ENCODE results near the gene PRX. TPM values are rescaled to one million over a fixed set of nuclear protein-coding genes. Genes with fewer than 3 reads are reported as not detected.

PRX gene
- total and polyA plus RNA-seq, 12 donors: 1.7 to 3.8 (median 2.6) TPM

DNA sequence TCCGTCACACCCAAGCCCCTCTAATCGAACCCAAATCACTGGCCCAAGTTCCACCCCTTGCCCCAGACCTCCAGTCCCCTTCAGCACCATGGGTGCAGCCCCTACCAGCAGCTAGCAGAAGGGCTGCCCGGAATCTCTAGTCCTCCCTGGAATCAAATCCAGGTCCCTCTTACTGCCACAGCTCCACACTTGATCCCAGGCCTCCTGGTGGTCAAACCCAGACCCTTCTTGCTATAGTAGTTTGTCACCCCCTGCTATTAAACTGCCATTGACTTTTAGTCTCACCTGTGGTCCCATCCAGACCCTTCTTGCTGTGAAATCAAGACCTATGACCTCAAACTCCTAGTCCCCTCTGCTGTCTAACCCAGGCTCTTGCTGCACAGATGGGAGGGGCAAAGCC, 31.9 kb downstream of the PRX start:
- DNase-seq: no peak
- Histone ChIP-seq H3K4me3 (no peak overlapping the region), H3K27ac (no peak overlapping the region), H3K36me3 (peaks cover 0 to 37% (median 8%) of the 10 kb centered on the region in 9 donors), H3K4me1 (no peaks in the 10 kb centered on the region), H3K9me3 (no peaks in the 10 kb centered on the region), H3K27me3 (no peaks in the 10 kb centered on the region)
- WGBS, 2 donors: 71 to 73% methylated on average over 3 of the region's 3 CpGs
- TF ChIP-seq, protein P1, sequence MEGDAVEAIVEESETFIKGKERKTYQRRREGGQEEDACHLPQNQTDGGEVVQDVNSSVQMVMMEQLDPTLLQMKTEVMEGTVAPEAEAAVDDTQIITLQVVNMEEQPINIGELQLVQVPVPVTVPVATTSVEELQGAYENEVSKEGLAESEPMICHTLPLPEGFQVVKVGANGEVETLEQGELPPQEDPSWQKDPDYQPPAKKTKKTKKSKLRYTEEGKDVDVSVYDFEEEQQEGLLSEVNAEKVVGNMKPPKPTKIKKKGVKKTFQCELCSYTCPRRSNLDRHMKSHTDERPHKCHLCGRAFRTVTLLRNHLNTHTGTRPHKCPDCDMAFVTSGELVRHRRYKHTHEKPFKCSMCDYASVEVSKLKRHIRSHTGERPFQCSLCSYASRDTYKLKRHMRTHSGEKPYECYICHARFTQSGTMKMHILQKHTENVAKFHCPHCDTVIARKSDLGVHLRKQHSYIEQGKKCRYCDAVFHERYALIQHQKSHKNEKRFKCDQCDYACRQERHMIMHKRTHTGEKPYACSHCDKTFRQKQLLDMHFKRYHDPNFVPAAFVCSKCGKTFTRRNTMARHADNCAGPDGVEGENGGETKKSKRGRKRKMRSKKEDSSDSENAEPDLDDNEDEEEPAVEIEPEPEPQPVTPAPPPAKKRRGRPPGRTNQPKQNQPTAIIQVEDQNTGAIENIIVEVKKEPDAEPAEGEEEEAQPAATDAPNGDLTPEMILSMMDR (IDR thresholded peaks at IDR 0.05): no peak
- intact Hi-C loops (cut with DNase I): no loop called here
- no peak for ATAC-seq

DNA sequence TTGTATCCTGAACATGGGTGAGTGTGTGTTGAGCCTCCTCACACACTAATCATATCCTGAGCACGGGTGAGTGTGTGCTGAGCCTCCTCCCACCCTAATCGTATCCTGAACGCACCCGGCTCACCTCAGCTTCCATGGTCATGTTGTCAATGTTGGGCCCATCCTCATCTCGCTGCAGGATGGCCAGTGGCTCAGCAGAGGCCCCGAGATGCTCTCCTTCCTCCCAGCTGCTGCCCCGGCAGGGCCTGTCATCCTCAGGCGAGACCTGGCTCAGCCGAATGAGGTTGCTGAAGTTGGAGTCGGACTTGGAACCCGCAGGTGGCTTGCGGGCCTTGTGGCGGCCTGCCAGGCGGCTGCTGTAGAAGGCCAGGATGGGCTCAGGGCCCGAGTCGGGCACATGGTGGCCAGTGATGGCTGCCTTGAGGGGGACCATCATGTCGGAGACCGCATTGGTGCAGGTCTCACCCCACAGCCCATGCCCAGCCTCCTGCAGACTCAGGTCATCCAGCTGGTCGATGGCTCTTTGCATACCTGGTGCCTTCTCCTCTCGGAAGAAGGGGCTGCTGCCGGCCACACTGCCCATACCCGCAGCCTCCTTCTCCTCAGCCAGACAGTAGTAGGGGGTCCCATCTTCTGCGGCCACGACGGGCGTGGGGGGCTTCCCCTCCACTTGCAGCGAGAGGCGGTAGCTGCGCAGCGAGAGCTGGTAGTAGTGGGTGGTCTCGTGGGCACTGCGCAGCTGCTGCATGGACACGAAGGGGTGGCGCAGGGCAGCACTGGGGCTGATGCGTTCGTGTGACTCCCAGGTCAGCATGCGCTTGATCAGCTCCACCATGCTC, 32.8 kb downstream of the PRX start:
- TF ChIP-seq, protein P1 (IDR thresholded peaks at IDR 0.05): no peak
- DNase-seq: no peak
- Histone ChIP-seq H3K36me3 (peaks cover 0 to 46% (median 12%) of the 10 kb centered on the region in 9 donors), H3K9me3 (no peaks in the 10 kb centered on the region), H3K4me3 (no peak overlapping the region), H3K4me1 (no peaks in the 10 kb centered on the region), H3K27me3 (no peaks in the 10 kb centered on the region), H3K27ac (no peak overlapping the region)
- no peak for ATAC-seq
- intact Hi-C loops (cut with DNase I): no loop called here
- 86 to 87% methylated on average over 37 of the region's 37 CpGs for WGBS, 2 donors

DNA sequence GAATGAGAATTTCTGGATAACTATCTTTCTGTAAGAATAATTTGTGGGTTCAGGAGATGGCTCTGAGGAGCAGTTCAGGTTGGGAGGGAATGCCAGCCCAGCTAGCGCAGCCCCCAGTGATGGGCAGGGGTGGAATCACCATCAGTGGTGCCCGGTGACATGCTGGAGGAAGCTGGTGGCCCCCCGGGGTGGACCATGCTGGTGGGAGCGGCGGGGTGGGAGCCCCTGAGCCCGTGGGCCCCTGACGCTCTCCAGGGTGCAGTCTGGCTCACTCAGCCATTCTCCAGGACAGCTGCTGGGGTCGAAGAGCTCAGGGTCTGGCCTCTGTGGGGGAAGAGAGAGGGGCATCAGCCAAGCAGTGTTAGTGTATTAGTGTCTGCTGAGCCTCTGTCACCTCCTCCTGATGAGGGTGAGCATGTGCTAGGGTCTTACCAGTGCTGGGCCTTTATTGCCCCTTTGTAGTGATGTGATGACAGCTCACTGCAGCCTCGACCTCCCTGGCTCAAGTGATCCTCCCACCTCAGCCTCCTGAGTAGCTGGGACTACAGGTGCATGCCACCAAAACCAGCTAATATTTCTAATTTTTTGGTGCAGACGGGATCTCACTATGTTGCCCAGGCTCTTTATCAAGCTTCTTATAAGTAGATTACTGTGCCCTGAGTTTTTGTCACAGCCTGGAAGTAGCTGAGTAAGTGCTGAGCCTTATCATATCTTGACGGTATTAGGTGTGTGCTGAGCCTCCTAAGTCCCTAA, 33.6 kb downstream of the PRX start:
- TF ChIP-seq, protein P1 (IDR thresholded peaks at IDR 0.05): no peak
- Histone ChIP-seq H3K27ac (no peak overlapping the region), H3K27me3 (no peaks in the 10 kb centered on the region), H3K9me3 (no peaks in the 10 kb centered on the region), H3K4me3 (no peak overlapping the region), H3K4me1 (no peaks in the 10 kb centered on the region), H3K36me3 (peaks cover 0 to 53% (median 19%) of the 10 kb centered on the region in 9 donors)
- ATAC-seq: peak in 1 of 8 donors; percentile 15
- DNase-seq: no peak
- 85 to 86% methylated on average over 11 of the region's 11 CpGs for WGBS, 2 donors
- intact Hi-C loops (cut with DNase I): no loop called here

DNA sequence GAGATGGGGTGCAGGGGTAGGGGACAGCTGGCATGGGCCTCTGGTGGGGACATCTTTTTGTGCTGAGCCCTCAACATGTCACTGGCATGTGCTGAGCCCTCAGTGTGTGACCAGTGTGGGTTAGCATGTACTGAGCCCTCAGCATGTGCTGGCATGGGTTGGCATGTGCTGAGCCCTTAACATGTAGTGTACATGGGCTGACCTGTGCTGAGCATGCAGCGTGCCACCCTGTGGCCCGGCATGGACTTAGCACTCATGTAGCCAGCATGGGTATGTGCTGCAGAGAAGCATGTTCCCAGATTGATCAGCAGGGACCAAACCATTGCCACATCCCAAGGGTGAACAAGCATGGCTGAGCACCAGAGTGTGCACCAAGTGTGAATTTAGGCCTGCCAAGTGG, 34.7 kb downstream of the PRX start:
- Histone ChIP-seq H3K4me3 (no peak overlapping the region), H3K9me3 (no peaks in the 10 kb centered on the region), H3K27ac (no peak overlapping the region), H3K36me3 (peaks cover 0 to 65% (median 19%) of the 10 kb centered on the region in 9 donors), H3K4me1 (no peaks in the 10 kb centered on the region), H3K27me3 (no peaks in the 10 kb centered on the region)
- ATAC-seq (no peak), DNase-seq (no peak)
- TF ChIP-seq, protein P1 (IDR thresholded peaks at IDR 0.05): no peak
- intact Hi-C loops (cut with DNase I): no loop called here
- WGBS, 2 donors: 87% methylated on average over 2 of the region's 2 CpGs
